RWPE2 (cell line): Measurements from ENCODE around the gene CNTNAP2.

Source experiments
- ATAC-seq: fragments of 200-7000 bp; cut with Tn5 transposase; 3 replicates; pipeline ENCODE4 v1.9.1; 2021; ENCODE audit warnings: low read depth
- DNase-seq: peaks from one replicate; pipeline ENCODE4 v3.0.0-alpha.2; 2020; ENCODE audit warnings: low spot score
- H3K27ac ChIP-seq: fragments of 450-650 bp; 2 replicates; pipeline ENCODE4 v1.5.1; 2017; ENCODE audit warnings: mild to moderate bottlenecking; ENCODE audit not compliant: poor library complexity, severe bottlenecking
- H3K27me3 ChIP-seq: fragments of 250-450 bp; sonication (Bioruptor Pico); 2 replicates; pipeline ENCODE4 v1.5.1; 2021; ENCODE audit warnings: mild to moderate bottlenecking, moderate library complexity; ENCODE audit not compliant: insufficient read depth, poor library complexity, severe bottlenecking
- H3K36me3 ChIP-seq: fragments of 250-450 bp; sonication (Bioruptor Pico); 2 replicates; pipeline ENCODE4 v1.5.1; 2020; ENCODE audit warnings: low read depth, mild to moderate bottlenecking, moderate library complexity
- H3K4me1 ChIP-seq: fragments of 250-450 bp; sonication (Bioruptor Pico); 2 replicates; pipeline ENCODE4 v1.5.1; 2021; ENCODE audit warnings: mild to moderate bottlenecking, moderate library complexity; ENCODE audit not compliant: insufficient read depth, poor library complexity, severe bottlenecking
- H3K4me3 ChIP-seq: fragments of 250-450 bp; sonication (Bioruptor Pico); 2 replicates; pipeline ENCODE4 v1.5.1; 2021; ENCODE audit warnings: mild to moderate bottlenecking, moderate library complexity; ENCODE audit not compliant: severe bottlenecking
- H3K9me3 ChIP-seq: fragments of 250-450 bp; sonication (Bioruptor Pico); 2 replicates; pipeline ENCODE4 v1.5.1; 2021; ENCODE audit warnings: mild to moderate bottlenecking, moderate library complexity; ENCODE audit not compliant: severe bottlenecking
- CTCF ChIP-seq: fragments of 450-650 bp; IDR thresholded peaks from one replicate; pipeline ENCODE4 v1.5.1; 2017; ENCODE audit warnings: mild to moderate bottlenecking, moderate library complexity; ENCODE audit not compliant: poor library complexity, severe bottlenecking

CNTNAP2 gene

GRCh38 chr7:148014541-148014940 lies 1897.9 kb downstream of the CNTNAP2 start:
- no peaks in the 10 kb centered on the region for H3K27me3 ChIP-seq
- H3K27ac ChIP-seq = no peak overlapping the region
- H3K4me1 ChIP-seq = no peaks in the 10 kb centered on the region
- peaks cover 3% of the 10 kb centered on the region for H3K9me3 ChIP-seq
- peak; percentile 74 for ATAC-seq
- no peak for DNase-seq
- H3K4me3 ChIP-seq = no peak overlapping the region
- no peaks in the 10 kb centered on the region for H3K36me3 ChIP-seq
- no peak for TF ChIP-seq CTCF

GRCh38 chr7:148017126-148017525 lies 1900.5 kb downstream of the CNTNAP2 start:
- no peaks in the 10 kb centered on the region for H3K36me3 ChIP-seq
- no peak overlapping the region for H3K27ac ChIP-seq
- ATAC-seq (no peak), DNase-seq (no peak)
- H3K4me1 ChIP-seq = no peaks in the 10 kb centered on the region
- no peaks in the 10 kb centered on the region for H3K27me3 ChIP-seq
- TF ChIP-seq CTCF = no peak
- H3K4me3 ChIP-seq = no peak overlapping the region
- peaks cover 3% of the 10 kb centered on the region for H3K9me3 ChIP-seq

GRCh38 chr7:148020679-148021078 lies 1904.1 kb downstream of the CNTNAP2 start:
- no peaks in the 10 kb centered on the region for H3K36me3 ChIP-seq
- H3K27ac ChIP-seq = no peak overlapping the region
- ATAC-seq = no peak
- no peaks in the 10 kb centered on the region for H3K4me1 ChIP-seq
- H3K9me3 ChIP-seq = peaks cover 3% of the 10 kb centered on the region
- no peak overlapping the region for H3K4me3 ChIP-seq
- no peak for DNase-seq
- H3K27me3 ChIP-seq = no peaks in the 10 kb centered on the region
- no peak for TF ChIP-seq CTCF

- H3K4me3 ChIP-seq = no peak overlapping the region
- H3K27me3 ChIP-seq = no peaks in the 10 kb centered on the region
- TF ChIP-seq CTCF = no peak
- DNase-seq = no peak
- no peaks in the 10 kb centered on the region for H3K36me3 ChIP-seq
- peaks cover 3% of the 10 kb centered on the region for H3K9me3 ChIP-seq
- no peaks in the 10 kb centered on the region for H3K4me1 ChIP-seq
- H3K27ac ChIP-seq = no peak overlapping the region
- no peak for ATAC-seq
Observed at GRCh38 chr7:148021507-148022045, 1905.0 kb downstream of the CNTNAP2 start.

- TF ChIP-seq CTCF = no peak
- H3K27ac ChIP-seq = no peak overlapping the region
- no peak for ATAC-seq
Observed at GRCh38 chr7:148022832-148023231, 1906.2 kb downstream of the CNTNAP2 start.

More at GRCh38 chr7:148022832-148023231, 1906.2 kb downstream of the CNTNAP2 start:
- no peaks in the 10 kb centered on the region for H3K27me3 ChIP-seq
- H3K4me1 ChIP-seq = no peaks in the 10 kb centered on the region
- H3K36me3 ChIP-seq = no peaks in the 10 kb centered on the region
- no peak overlapping the region for H3K4me3 ChIP-seq
- no peak for DNase-seq
- H3K9me3 ChIP-seq = no peaks in the 10 kb centered on the region
